Esophagus muscularis mucosa (tissue), 4 donors: Measurements from ENCODE around the gene ITPR2.

Source experiments
- EP300 ChIP-seq: sonication (generic); formaldehyde crosslinking; IDR thresholded peaks from one replicate; pipeline ENCODE4 v1.6.1; 2017; ENCODE audit warnings: antibody characterized with exemption
- POLR2A ChIP-seq: fragments of 450-650 bp; IDR thresholded peaks from one replicate; pipeline ENCODE4 v1.6.1; 2017; ENCODE audit warnings: antibody characterized with exemption, moderate library complexity, mild to moderate bottlenecking, low read depth
- TF ChIP-seq, protein P1 (sequence below), 3 experiments: fragments of 200-600 bp in 2 of 3; fragments of 450-650 bp in 1 of 3; sonication (generic) in 2 of 3; IDR thresholded peaks; one replicate each; pipeline ENCODE4 v1.5.1; 2017 to 2019; ENCODE audit warnings: antibody characterized with exemption in 3 of 3, mild to moderate bottlenecking in 2 of 3, moderate library complexity in 1 of 3

GRCh38 chr12:26808766-26809476 lies 24.1 kb downstream of the ITPR2 start:
- no peak for TF ChIP-seq POLR2A
- TF ChIP-seq, protein P1, sequence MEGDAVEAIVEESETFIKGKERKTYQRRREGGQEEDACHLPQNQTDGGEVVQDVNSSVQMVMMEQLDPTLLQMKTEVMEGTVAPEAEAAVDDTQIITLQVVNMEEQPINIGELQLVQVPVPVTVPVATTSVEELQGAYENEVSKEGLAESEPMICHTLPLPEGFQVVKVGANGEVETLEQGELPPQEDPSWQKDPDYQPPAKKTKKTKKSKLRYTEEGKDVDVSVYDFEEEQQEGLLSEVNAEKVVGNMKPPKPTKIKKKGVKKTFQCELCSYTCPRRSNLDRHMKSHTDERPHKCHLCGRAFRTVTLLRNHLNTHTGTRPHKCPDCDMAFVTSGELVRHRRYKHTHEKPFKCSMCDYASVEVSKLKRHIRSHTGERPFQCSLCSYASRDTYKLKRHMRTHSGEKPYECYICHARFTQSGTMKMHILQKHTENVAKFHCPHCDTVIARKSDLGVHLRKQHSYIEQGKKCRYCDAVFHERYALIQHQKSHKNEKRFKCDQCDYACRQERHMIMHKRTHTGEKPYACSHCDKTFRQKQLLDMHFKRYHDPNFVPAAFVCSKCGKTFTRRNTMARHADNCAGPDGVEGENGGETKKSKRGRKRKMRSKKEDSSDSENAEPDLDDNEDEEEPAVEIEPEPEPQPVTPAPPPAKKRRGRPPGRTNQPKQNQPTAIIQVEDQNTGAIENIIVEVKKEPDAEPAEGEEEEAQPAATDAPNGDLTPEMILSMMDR (IDR thresholded peaks at IDR 0.05) = no peak
- TF ChIP-seq EP300 = no peak
